Ramos (cell line): ENCODE data around the gene OPCML.

Source experiments
- in situ Hi-C: fragments of 300-500 bp; cut with MboI; formaldehyde crosslinking; loops from one replicate; pipeline ENCODE4 v1.14.3; 2022; ENCODE audit warnings: low sequenced_read_pairs; ENCODE audit not compliant: unreplicated experiment

OPCML gene

DNA sequence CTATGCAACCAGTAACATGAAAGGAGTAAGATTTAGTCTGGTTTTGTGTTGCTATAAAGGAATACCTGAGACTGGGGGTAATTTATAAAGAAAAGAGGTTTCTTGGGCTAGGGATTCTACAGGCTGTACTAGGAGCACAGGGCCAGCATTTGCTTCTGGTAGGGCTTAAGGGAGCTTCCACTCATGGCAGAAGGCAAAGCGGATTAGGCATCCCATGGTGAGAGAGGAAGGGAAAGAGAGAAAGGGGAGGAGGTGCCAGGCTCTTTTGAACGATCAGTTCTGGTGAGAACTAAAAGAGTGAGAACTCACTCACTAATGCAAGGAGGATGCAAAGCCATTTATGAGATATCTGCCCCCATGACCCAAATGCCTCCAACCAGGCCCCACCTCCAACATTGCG lies 283.2 kb downstream of the OPCML start:
- in situ Hi-C loops: no loop called here

DNA sequence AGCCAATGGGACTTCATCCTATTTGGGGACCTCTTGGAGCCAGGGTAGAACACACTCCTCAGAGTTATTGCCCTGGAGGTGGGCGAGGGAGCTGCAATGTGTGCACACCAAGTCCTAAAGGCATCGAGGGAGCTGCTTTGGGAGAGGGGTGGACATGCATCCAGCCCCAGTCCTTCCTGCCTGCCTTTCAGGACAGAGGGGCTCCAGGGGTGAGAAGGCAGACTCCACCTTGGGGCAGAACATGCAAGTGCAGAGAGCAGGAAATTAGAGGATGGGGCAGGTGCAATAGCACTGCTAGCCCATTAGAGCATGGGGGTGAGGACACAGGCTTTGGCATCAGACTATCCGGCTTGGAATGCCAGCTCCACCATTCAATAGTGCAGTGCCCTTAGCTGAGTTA lies 288.5 kb downstream of the OPCML start:
- in situ Hi-C loops: no loop called here

DNA sequence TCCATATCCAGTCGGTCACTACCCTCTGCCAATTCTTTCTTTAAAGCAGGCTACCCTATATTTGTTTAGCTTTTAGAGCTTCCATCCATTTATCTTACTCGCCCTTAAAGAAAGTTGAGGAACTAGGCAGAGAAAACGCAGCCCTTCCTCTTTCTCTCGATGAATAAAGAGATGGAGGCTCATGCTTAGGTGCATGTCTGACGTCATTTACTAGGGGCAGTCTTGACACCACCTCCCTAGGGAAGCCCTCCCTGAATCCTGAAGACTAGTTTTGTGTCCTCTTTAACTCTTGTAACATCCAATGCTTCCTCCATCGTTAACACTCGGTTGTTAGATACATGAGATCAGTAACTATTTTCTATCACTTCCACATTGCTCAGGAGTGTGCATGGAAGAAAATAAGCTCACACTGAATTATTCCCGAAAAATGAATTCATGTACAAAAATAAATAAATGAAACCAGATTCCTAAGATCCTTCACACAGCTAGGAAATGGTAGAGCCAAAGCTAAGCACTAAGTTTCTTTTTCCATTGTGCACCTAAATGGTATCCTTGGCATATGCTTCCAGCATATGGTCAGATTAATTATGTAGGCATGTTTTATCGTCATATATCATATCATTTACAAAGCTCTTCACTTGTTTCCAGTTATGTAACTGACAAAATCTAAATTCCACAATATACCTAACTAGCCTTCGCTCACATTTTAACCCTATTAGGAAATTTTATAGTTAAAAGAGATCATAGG lies 291.2 kb downstream of the OPCML start:
- in situ Hi-C loops: no loop called here

DNA sequence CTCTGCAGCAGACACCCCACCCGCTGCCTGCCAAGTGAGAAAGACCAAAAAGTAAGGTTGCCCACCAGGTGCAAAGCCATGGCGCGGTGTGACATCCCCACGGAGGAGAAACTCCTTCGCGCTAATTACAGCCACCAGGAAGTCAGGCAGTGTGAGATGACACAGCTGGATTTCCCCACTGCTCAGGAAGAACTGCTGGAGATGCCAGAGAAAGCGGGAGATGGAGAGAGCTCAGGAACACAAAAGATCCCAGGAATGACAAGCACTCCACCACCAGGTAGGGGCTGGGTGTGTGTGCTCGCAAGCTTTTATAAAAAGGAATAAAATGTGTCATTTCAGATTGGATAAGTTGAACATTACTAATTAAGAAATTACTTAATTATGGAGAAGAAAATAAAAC lies 292.7 kb downstream of the OPCML start:
- in situ Hi-C loops: no loop called here

DNA sequence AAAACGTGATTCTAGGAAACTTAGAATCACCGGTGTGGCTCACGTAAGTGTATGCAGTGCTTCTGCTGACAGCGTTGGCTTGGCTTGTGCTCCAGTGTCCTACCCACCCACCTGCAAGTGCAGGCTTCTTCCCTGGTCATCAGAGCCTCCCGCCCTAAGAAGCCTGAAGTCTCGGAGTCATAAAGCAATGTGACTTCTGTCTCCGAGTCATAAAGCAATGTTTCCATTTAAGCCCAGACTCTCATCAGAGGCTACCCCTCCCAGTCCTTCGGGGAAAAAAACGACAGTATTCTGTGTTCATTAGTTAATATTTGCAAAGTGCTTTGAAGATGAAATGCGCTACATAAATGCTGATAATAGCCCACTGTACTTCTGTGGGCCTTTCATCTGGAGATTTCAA lies 293.8 kb downstream of the OPCML start:
- in situ Hi-C loops: no loop called here

DNA sequence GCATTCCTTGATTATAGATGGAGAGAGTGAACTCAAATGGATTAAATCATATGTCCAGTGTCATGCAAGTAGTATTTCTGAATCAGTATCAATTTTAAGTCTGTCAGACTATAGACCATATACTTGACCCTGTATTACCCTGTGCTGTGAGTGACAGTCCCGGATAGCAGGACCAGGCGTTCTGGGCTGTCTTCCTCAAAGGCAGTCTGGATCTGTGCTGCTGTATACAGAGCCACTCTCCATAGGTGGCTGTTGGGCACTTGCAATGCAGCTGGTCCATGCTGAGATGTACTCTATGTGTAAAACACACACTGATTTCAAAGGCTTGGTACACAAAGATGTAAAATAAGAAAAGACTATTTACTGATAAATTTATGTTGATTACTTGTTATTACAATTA lies 294.3 kb downstream of the OPCML start:
- in situ Hi-C loops: no loop called here

DNA sequence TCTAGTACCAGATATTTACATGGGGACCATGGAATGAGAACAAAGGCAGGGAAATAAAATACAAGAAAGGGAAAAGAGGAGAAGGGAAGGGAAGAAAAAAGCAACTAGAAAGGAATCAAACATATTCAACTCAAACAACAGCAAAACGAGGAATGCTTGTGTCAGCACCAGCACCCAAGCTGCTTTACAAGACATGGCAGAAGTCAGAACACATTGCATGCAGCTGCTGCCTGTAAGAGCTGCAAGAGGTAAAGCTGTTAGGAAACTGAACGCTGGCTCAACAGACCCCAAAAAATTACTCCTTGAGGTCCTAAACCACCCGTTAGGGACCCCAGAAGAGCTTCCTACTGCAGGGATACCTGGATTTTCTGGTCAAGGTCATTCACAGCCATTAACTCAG lies 296.9 kb downstream of the OPCML start:
- in situ Hi-C loops: no loop called here

DNA sequence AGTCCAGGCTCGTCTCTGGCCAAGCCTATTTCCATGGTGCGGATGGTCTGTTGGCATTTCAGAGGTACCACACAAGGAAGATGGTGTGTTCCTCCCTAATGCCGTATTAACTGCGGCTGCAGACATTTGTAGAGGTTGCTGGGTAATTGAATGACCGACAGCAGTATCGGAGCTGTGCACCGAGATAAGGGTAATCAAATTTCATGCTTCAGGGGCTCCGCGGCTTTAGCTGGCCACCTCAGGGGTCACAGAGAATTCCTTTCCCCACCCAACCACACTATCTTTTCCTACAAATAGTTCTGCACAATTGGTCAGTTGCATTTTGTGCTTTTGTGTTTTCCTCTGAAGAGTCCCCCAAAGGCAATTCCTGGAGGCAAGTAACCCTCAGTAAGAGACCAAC lies 297.4 kb downstream of the OPCML start:
- in situ Hi-C loops: no loop called here

DNA sequence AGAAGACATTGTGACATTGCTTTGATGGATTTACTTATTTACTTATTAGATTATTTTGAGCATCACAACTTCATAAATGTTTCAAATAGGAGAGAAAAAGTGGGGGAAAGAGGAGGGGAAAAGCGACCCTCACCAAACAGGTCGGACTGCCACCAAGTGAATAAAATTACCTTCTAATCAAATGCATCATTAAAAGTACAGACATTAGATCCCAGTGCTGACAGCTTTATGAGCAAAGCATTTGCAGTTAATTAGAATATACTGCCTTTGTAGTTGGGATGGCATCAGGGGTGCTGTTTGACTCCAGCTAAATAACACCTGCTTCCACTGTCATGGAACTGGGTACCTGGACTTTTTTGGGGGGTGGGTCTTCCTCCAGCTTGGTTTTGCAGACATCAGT lies 299.6 kb downstream of the OPCML start:
- in situ Hi-C loops: no loop called here

DNA sequence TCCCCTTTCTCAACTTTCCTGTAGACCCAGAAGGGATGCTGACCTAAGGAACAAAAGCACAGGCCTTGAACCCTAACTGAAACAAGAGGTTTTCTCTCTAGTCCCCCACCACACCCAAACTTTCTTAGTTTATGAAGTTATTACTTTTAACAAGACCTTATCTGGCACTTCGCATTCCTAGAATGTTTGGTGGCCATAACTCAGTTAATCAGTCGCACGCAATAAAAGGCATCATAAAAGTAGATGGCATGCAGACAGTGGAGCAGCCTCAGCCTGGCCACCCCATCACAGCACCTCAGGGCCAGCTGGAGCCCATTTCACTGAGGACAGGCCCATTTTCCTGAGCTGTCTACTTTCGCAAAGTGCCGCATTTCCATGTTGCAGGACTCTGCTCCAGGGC lies 301.9 kb downstream of the OPCML start:
- in situ Hi-C loops: no loop called here

DNA sequence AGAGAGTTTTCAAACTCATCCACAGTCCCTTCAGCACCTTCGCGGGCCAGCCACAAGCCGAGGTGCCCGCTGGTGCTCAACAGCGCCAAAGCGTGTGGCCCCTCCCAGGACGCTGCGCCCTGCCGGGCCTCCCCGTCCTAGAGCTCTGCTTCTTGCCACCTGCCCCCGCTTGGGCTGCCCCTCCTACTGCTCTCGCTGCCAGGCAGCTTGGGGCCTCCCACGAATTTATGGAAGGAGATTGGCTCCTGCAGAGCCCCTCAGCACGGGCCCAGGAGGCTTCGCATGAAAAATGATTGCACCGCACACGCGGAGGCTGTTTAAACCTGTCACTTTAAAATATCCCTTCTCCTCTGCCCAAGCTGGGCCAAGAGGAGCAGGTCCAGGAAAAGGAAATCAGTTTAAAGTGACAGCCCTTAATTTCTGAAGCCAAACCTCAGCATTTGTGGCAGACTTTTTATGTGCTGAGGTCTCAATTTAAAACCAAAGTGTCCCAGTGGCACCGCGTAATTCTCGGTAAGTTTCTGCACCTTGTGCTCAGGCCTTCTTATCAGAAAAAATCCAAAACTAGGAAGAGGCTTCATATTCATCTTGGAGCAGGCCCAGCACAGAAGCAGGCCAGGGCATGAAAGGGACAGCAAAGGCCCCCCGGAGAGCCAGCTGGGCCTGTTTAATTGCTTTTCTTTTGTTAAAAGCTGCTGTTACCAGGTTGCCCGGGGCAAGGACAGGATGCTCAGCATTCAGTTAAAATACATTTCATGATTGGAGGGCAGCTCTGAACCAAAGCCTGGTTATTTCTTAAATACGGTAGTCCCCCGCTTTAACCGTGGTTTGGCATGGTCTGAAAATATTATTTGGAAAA lies 303.6 kb downstream of the OPCML start:
- in situ Hi-C loops: no loop called here

DNA sequence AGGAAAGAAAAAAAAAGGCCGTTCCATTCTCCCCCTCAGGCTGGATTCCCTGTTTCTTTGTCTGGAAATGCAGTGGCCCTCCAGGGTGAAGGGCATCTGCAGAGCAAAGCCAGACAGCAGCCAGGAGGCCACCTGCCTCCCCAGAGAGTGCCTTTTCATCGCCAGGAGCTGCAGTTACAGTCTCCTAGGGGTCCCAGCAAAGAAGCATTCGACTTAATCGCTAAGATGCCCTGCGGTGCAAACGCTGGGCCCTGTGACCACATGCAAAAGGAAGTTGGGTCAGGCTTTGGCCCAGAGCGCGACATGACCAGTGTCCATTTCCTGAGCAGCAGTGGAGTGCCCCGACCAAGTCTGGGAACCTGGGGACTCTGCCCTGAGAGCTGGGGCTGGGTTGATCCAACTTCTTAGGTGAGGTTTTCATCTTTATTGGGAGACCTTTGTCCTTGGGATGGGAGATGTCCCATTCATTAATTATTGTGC lies 304.6 kb downstream of the OPCML start:
- in situ Hi-C loops: no loop called here

DNA sequence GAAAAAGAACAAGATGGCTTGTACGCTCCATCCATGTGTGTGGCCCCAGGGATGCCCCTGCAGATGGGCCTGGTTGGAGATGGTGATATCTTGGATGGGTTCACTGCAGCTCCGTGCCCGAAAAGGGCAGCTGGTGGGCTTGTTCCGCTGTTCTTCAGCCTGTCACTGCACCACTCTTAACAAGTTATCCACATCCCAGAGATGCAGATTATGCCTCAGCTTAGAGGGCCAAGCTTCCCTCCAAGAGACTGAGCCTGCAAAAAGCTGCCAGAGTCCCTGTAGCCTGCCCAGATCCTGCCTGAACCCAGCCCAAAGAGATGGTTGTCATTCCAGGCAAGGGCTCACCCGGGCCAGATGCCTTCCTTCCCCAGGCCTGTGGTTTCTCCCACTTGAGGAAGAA lies 308.0 kb downstream of the OPCML start:
- in situ Hi-C loops: no loop called here

DNA sequence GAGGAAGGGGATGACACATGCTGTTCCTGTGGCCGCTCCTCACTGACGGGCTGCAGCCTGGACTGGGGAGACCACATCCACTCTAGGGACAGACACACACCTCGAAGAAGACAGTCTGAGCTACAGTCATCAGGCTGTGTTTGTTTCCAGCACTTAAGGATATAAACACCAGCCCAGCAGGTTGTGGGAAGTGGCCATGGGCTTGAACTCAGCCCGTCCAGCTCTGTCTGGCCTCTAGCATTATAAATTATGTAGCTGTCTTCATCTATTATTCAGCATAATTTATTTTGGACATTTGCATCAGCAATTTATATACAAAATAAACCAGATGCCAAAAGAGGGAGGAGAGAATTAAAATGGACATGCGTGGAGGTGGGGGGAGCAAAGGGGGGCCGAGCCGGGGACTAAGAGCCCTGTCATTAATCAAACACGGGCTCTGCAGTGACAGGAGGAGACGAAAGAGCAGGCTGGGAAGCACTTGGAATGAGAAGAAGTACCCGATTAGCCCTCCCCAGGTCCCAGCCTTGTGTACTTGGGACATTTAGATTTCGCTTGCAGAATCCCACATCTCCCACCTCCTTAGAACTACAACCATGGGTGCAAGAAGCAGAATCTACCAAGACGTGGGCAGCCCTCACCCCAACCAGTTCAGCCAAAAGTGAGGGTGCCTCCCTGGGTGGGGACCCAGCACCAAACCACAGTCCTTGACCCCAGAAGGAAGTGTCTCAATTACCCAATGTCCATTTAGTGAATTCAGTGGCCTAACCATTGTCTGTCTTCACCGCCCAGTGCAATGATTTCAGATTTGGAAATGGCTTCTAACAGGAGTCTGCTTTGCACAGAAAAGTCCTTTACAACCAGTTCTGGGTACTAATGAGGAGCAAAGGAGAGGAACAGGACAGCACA lies 309.6 kb downstream of the OPCML start:
- in situ Hi-C loops: no loop called here

DNA sequence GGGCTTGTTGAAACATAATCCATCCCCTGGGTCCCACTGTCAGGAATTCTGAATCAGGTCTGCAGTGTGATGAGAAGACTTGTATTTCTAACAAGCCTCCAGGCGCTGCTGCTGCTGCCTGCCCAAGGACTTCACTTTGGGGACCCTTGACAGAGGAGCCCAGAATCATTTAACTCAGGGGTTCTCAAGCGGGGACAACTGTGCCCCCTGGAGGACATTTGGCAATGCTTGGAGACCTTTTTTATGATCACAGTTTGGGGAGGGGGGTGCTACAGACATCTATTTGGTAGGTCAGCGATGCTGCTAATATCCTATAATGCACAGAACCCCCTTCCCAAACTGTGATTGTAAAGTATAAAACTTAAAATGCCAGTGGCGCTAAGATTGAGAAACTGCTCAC lies 312.8 kb downstream of the OPCML start:
- in situ Hi-C loops: no loop called here

DNA sequence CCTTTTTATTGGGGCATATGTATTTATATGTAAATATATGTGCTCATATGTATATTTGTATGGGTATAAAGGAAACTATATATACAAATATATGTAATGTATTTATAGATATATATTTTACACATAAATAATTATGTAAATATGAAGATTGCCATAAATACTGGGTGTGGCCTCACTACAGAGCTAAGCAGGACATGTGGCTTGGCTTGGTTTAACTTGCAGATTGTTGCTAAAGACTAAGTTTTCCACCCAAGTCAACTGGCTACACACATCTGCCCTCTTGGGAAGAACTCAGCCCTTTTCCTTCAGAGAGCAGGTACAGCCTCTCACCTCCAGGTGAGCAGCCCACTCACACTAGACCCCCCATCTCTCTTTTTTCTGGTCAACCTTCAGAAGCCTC lies 315.5 kb downstream of the OPCML start:
- in situ Hi-C loops: no loop called here

DNA sequence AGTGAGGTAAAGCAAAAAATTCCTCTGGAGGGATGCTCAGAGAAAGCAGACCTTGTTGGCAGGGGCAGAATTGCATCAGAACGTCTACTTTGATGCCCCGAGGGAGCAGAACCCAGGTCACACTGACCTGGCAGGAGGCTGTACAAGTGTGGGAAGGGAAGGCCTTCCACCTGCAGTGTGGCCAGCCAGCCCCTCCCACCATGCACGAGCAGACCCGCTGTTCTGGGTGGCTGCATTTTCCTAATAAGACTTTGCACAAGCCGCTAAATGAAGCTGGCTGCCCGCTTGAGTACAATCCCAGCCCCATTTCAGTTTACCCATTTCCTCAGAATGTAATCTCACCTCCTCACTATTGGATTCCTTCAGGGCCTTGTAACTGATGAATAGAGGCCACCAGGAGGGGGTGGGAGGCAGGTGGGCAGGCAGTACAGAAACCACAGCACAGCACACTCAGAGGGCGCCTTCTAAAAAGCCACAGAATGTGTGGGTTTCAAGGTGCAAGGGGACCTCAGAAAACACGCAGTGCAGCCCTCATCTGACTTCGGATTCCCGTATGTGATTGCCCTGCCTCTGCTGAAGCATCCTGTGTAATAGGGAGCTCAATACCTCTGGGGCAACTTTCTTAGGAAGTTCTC lies 316.6 kb downstream of the OPCML start:
- in situ Hi-C loops: no loop called here

DNA sequence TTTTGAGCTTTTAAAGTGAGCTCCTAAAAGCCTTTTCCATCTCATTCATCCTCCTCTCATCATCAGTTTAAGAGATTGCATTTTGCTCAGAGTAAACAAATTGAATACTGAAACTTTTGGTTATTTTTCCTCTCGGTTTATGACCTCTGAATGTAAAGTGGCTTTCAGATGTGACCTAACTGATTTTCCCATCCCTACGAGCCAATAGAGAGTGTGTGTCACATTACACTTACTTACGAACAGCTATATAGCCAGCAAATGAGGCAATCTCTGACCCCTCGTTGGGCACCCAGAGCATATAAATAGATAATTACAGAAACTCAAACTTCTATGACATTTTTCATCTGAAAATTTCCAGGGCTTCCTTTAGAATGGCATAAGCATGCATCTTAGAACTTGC lies 317.7 kb downstream of the OPCML start:
- in situ Hi-C loops: no loop called here

DNA sequence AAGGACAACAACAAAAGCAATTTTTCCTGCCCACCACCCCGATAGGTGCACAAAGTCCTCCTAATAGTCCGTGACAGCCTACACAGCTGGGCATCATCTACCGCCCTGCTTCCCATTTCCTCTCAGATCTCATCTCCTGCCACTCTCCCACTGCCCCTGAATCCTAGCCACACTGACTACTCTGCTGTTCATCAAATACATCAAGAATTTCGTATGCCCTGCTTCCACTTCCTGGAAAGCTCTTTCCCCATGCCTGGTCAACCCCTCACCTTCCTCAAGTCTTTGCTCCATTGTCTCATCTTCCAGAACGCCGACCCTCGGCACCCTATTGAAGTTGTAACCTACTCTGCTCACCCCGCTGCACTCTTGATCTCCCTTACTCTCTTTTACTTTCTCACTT lies 320.1 kb downstream of the OPCML start:
- in situ Hi-C loops: no loop called here

DNA sequence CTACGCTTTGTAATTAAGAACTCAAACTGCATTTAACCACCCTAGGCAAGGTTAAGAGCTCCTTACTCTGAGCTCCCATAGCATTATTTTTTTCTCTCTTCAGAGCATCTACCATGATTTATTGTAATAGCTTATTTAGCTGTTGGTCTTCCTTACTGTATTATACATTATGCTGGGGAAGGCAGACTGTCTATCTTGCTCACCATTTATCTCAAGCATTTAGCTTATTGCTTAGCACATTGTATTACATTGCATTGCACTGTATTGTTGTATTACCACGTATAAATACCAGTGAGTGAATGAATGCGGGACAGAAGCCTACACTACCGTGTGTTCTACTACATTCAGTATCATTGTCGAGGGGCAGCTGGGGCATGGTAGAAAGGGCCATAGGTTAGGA lies 324.3 kb downstream of the OPCML start:
- in situ Hi-C loops: no loop called here
